Transverse colon (tissue), 4 donors: ENCODE data around the gene GABRB2.

Experiments
- CTCF ChIP-seq, 5 experiments: fragments of 200-600 bp in 3 of 5; fragments of 450-650 bp in 2 of 5; sonication (generic) in 3 of 5; IDR thresholded peaks; 1 replicate in 2 of 5; 2 replicates in 3 of 5; pipeline ENCODE4 v1.5.1; 2016 to 2017; ENCODE audit warnings: antibody characterized with exemption in 5 of 5, inconsistent platforms in 3 of 5, mild to moderate bottlenecking in 2 of 5, moderate library complexity in 1 of 5
- EP300 ChIP-seq: sonication (generic); formaldehyde crosslinking; IDR thresholded peaks from one replicate; pipeline ENCODE4 v1.6.1; 2017; ENCODE audit warnings: antibody characterized with exemption, low read depth
- POLR2A ChIP-seq: fragments of 450-650 bp; IDR thresholded peaks from one replicate; pipeline ENCODE4 v1.6.1; 2016; ENCODE audit warnings: antibody characterized with exemption, mild to moderate bottlenecking, moderate library complexity
- POLR2AphosphoS5 ChIP-seq, 3 donors: sonication (generic); formaldehyde crosslinking; IDR thresholded peaks; one replicate each; pipeline ENCODE4 v1.6.1; 2016; ENCODE audit warnings: antibody characterized with exemption in 3 of 3

GRCh38 chr5:161399996-161400562, 146.4 kb downstream of the GABRB2 start:
- TF ChIP-seq CTCF (IDR thresholded peaks at IDR 0.05) (no peak), POLR2A (no peak), POLR2AphosphoS5 (IDR thresholded peaks at IDR 0.05) (no peak), EP300 (no peak)
